IMR-90 (cell line): Measurements from ENCODE around the gene RALGAPA2. TPM values are rescaled to one million over a fixed set of nuclear protein-coding genes. Genes with fewer than 3 reads are reported as not detected.
A peak's percentile ranks its signal among the peaks of the same experiment; 100 is the strongest.

Source experiments
- ATAC-seq: fragments of 200-7000 bp; cut with Tn5 transposase; 2 replicates; pipeline ENCODE4 v1.9.1; 2020; ENCODE audit warnings: low read depth, mild to moderate bottlenecking, moderate library complexity
- Bru-seq: library from RNA; stranded (reverse); fragments of 400-500 nt; gene quantifications from one replicate; lab custom pipeline; 2021; lab: Mats Ljungman, UMichigan
- BruChase-seq, 2 experiments: library from RNA; stranded (reverse); fragments of 400-500 nt; gene quantifications; one replicate each; lab custom pipeline; 2021; lab: Mats Ljungman, UMichigan
- BruUV-seq: library from RNA; stranded (reverse); fragments of 400-500 nt; replicated peaks from 2 replicates; lab custom pipeline; 2021; lab: Mats Ljungman, UMichigan
- CTCF ChIA-PET: fragments of 300-600 bp; formaldehyde crosslinking; extraction: SDS; loops from one replicate; lab custom pipeline; 2021; ENCODE audit warnings: antibody characterized with exemption; lab: Yijun Ruan, JAX
- POLR2A ChIA-PET: fragments of 300-600 bp; sonication (Branson Sonifier 250); formaldehyde crosslinking; loops from one replicate; lab custom pipeline; 2022; ENCODE audit warnings: antibody characterized with exemption; ENCODE audit not compliant: unreplicated experiment; lab: Charles Lee
- DNase-seq: peaks from one replicate; pipeline ENCODE4 v3.0.0; 2013
- H2AFZ ChIP-seq: replicated peaks from 2 replicates; pipeline ENCODE3; 2013; ENCODE audit warnings: low read length, mild to moderate bottlenecking; ENCODE audit not compliant: poor library complexity
- H2AK5ac ChIP-seq: 2 replicates; pipeline ENCODE4 v1.6.1; 2013; ENCODE audit warnings: low read depth, low read length, inconsistent platforms
- H2AK9ac ChIP-seq: replicated peaks from 2 replicates; pipeline ENCODE3; 2013; ENCODE audit warnings: mild to moderate bottlenecking, low read depth, low read length, moderate library complexity; ENCODE audit not compliant: poor library complexity
- H2BK120ac ChIP-seq: 2 replicates; pipeline ENCODE4 v1.6.1; 2013; ENCODE audit warnings: low read depth, low read length, inconsistent platforms
- H2BK15ac ChIP-seq: 3 replicates; pipeline ENCODE4 v1.6.1; 2013; ENCODE audit warnings: low read depth, low read length, inconsistent platforms
- H2BK20ac ChIP-seq: 2 replicates; pipeline ENCODE4 v1.6.1; 2013; ENCODE audit warnings: low read depth, mild to moderate bottlenecking, inconsistent platforms, low read length, moderate library complexity
- H2BK5ac ChIP-seq: 2 replicates; pipeline ENCODE4 v1.6.1; 2013; ENCODE audit warnings: mild to moderate bottlenecking, low read depth, low read length, inconsistent platforms; ENCODE audit not compliant: poor library complexity, severe bottlenecking
- H3K14ac ChIP-seq: replicated peaks from 2 replicates; pipeline ENCODE4 v1.6.1; 2013; ENCODE audit warnings: low read depth, low read length, inconsistent platforms
- H3K18ac ChIP-seq: 2 replicates; pipeline ENCODE4 v1.6.1; 2013; ENCODE audit warnings: low read depth, low read length, control low read depth
- H3K23ac ChIP-seq: 2 replicates; pipeline ENCODE4 v1.6.1; 2013; ENCODE audit warnings: low read depth, low read length, inconsistent platforms
- H3K27ac ChIP-seq: 2 replicates; pipeline ENCODE4 v1.5.1; 2013; ENCODE audit warnings: mild to moderate bottlenecking, control low read depth, low read length; ENCODE audit not compliant: insufficient read depth
- H3K27me3 ChIP-seq: 2 replicates; pipeline ENCODE4 v1.6.1; 2013; ENCODE audit warnings: low read length; ENCODE audit not compliant: control insufficient read depth, insufficient read depth
- H3K36me3 ChIP-seq: 2 replicates; pipeline ENCODE4 v1.6.1; 2013; ENCODE audit warnings: low read length, mixed read lengths; ENCODE audit not compliant: control insufficient read depth, insufficient read depth
- H3K4ac ChIP-seq: 2 replicates; pipeline ENCODE4 v1.6.1; 2013; ENCODE audit warnings: low read depth, low read length, inconsistent platforms
- H3K4me1 ChIP-seq: 2 replicates; pipeline ENCODE4 v1.6.1; 2013; ENCODE audit warnings: low read length, mixed read lengths; ENCODE audit not compliant: control insufficient read depth, insufficient read depth
- H3K4me2 ChIP-seq: 2 replicates; pipeline ENCODE4 v1.6.1; 2013; ENCODE audit warnings: low read depth, mild to moderate bottlenecking, control low read depth, low read length, moderate library complexity
- H3K4me3 ChIP-seq: 2 replicates; pipeline ENCODE4 v1.5.1; 2013; ENCODE audit warnings: low read depth, mild to moderate bottlenecking, control low read depth, low read length, moderate library complexity; ENCODE audit not compliant: insufficient read depth
- H3K56ac ChIP-seq: 2 replicates; pipeline ENCODE4 v1.6.1; 2013; ENCODE audit warnings: low read length, inconsistent platforms; ENCODE audit not compliant: insufficient read depth; ENCODE audit errors: extremely low read depth
- H3K79me1 ChIP-seq, 2 experiments: 2 replicates each; pipeline ENCODE4 v1.6.1; 2013; ENCODE audit warnings: low read length in 2 of 2, inconsistent platforms in 1 of 2, low read depth in 1 of 2
- H3K9ac ChIP-seq: 2 replicates; pipeline ENCODE4 v1.6.1; 2013; ENCODE audit warnings: low read depth, low read length, control low read depth
- H3K9me1 ChIP-seq: 2 replicates; pipeline ENCODE4 v1.6.1; 2013; ENCODE audit warnings: low read length, inconsistent platforms; ENCODE audit not compliant: insufficient read depth
- H3K9me3 ChIP-seq: 2 replicates; pipeline ENCODE4 v1.6.1; 2013; ENCODE audit warnings: low read length; ENCODE audit not compliant: control insufficient read depth, insufficient read depth
- H4K20me1 ChIP-seq: 2 replicates; pipeline ENCODE4 v1.6.1; 2013; ENCODE audit warnings: low read length, inconsistent platforms; ENCODE audit not compliant: insufficient read depth
- H4K5ac ChIP-seq: 2 replicates; pipeline ENCODE4 v1.6.1; 2013; ENCODE audit warnings: mild to moderate bottlenecking, low read depth, low read length, control low read depth
- H4K8ac ChIP-seq, 2 experiments: 2 replicates each; pipeline ENCODE4 v1.6.1; 2013; ENCODE audit warnings: low read depth in 2 of 2, low read length in 2 of 2, control low read depth in 1 of 2, inconsistent platforms in 1 of 2
- H4K91ac ChIP-seq: 2 replicates; pipeline ENCODE4 v1.6.1; 2013; ENCODE audit warnings: low read depth, low read length, inconsistent platforms; ENCODE audit not compliant: insufficient read depth
- BHLHE40 ChIP-seq: fragments of 150-350 bp; IDR thresholded peaks from 2 replicates; pipeline ENCODE4 v1.6.1; 2016; ENCODE audit warnings: mild to moderate bottlenecking, low read depth, low read length
- MAZ ChIP-seq: IDR thresholded peaks from 2 replicates; pipeline ENCODE4 v1.6.1; 2012; ENCODE audit warnings: low read depth, mild to moderate bottlenecking, low read length, improper control_type of control experiment, moderate library complexity, borderline replicate concordance
- RAD21 ChIP-seq: IDR thresholded peaks from 2 replicates; pipeline ENCODE4 v1.6.1; 2012; ENCODE audit warnings: low read length, improper control_type of control experiment
- RFX5 ChIP-seq: IDR thresholded peaks from 2 replicates; pipeline ENCODE4 v1.8.0; 2012; ENCODE audit warnings: low read depth, mild to moderate bottlenecking, low read length, moderate library complexity
- WGBS, 2 experiments: methylation state at CpG; one replicate each; pipeline versions ENCODE4 v1.1.5 to v1.1.7; 2013; ENCODE audit warnings: missing lambda C conversion rate in 2 of 2; ENCODE audit not compliant: insufficient read length in 1 of 2; ENCODE audit errors: extremely low coverage in 2 of 2; 5-methylcytosine and 5-hydroxymethylcytosine counted together
- dilution Hi-C: fragments of 300-500 bp; cut with HindIII; formaldehyde crosslinking; loops from one replicate; pipeline ENCODE4 v1.14.3; 2018; ENCODE audit warnings: low sequenced_read_pairs; ENCODE audit not compliant: unreplicated experiment
- in situ Hi-C: fragments of 300-500 bp; cut with MboI; formaldehyde crosslinking; loops from 3 replicates; pipeline ENCODE4 v1.14.3; 2019; ENCODE audit warnings: low sequenced_read_pairs, inconsistent platforms, mixed read lengths
- intact Hi-C: fragments of 100-400 bp; cut with micrococcal nuclease; formaldehyde crosslinking; loops from 2 replicates; pipeline ENCODE4 v1.10.0; 2022
- long read RNA-seq: library from polyadenylated mRNA; unstranded; transcript quantifications from one replicate; pipeline ENCODE4 v2.0.0, GENCODE V29; 2021; ENCODE audit not compliant: unreplicated experiment
- polyA plus RNA-seq, 3 experiments: library from polyadenylated mRNA; depleted of rRNA; stranded (reverse); fragments of >200 nt; gene quantifications; 2 replicates each; pipeline ENCODE4 v1.2.3, GENCODE V29; 2012; ENCODE audit warnings: low replicate concordance in 1 of 3
- total RNA-seq: library from RNA; depleted of rRNA; stranded (reverse); fragments of >200 nt; gene quantifications from 2 replicates; pipeline ENCODE4 v1.2.3, GENCODE V29; 2012; rRNA removed
- TF ChIP-seq, protein P1 (sequence below): conservative IDR thresholded peaks from 2 replicates; pipeline ENCODE4 v1.5.1; 2012; ENCODE audit warnings: mild to moderate bottlenecking, low read depth, low read length, improper control_type of control experiment
- TF ChIP-seq, protein P2 (sequence below): fragments of 150-350 bp; IDR thresholded peaks from 2 replicates; pipeline ENCODE4 v1.6.1; 2017; ENCODE audit warnings: mild to moderate bottlenecking, antibody characterized with exemption, low read length, low read depth

Gene RALGAPA2
- total RNA-seq (3.9 and 4.7 TPM in 2 replicates), polyA plus RNA-seq (2012; rRNA removed) (1.1 and 1.3 TPM in 2 replicates), Bru-seq, nascent RNA (percentile 49 among the genes with signal in this experiment), BruChase-seq, experiment 1, labeled RNA remaining after a 6-hour chase (percentile 45 among the genes with signal in this experiment), BruChase-seq, experiment 2, labeled RNA remaining after a 2-hour chase (percentile 45 among the genes with signal in this experiment)
- 0.46 and 0.47 TPM in 2 replicates for polyA plus RNA-seq (2012; cell fraction: cytosol; rRNA removed)
- polyA plus RNA-seq (2012; cell fraction: nucleus; rRNA removed; ENCODE audit: low replicate concordance): 1.1 and 3.5 TPM in 2 replicates
- long read RNA-seq, partial matches to known transcripts: 3 of 4 reads
- long read RNA-seq, other reads (novel, unspliced or antisense): 1 of 4 reads

DNA sequence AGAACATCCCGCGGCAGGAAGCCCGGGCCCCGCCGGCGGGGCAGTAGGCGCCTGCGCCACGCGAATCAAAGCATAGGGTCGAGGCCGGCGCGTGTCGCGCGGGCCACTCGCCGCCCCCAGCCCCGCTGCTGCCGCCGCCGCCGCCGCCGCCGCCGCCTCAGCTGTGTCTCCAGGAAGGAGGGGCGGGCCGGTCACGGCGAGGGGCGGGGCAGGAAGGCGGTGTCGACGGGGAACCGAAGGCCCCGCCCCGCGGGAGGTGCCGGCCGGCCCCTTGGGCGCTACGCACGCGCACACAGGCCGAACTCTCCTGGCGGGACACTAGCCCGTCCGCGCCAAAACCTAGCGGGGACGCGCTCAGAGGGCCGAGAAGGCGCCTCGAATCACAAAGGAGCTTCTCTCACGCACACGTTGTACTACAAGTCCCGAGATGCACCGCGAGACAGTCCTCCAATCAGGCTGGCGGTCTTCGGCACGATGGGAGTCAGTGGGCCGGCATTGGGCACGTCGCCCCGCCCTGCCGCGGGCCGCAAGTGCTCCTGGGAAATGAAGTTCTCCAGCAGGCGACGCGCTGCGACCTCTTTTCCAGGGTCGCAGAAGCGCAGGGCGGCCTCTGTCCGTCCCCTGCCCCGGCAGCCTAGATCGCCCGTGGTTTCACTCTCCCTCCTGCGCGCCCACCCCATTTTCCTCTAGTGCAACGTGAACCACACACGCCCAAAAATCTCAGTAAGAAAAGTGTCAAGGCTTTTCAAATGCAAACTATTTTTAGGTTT is at the start of gene RALGAPA2:
RALGAPA2 (minus strand) TSS at position 171 of the 770 bp plus-strand sequence; CDS start at position 7, 164 bp downstream.
- H3K23ac ChIP-seq: no peak within 1 kb of the TSS; the same call in 1 of the 2 replicates
- no TSS peak for BruUV-seq
- H4K5ac ChIP-seq: peak within 1 kb of the TSS; percentile 77
- no peaks in the 10 kb centered on the region for H3K27me3 ChIP-seq
- 0% methylated on average over 14 of the region's 87 CpGs; no CpG with 5 or more reads in 1 of the 2 experiments for WGBS, 2 experiments
- dilution Hi-C loops: no loop called here
- H3K4me2 ChIP-seq: peak within 1 kb of the TSS; percentile 90
- peak; percentile 98 for ATAC-seq
- H4K91ac ChIP-seq: peak within 1 kb of the TSS; percentile 57; the same call in 1 of the 2 replicates
- H4K8ac ChIP-seq: peak within 1 kb of the TSS; percentile 87 to 89
- peaks cover 9 to 12% of the 10 kb centered on the region in 2 experiments; a peak in 3 of 4 replicates for H3K79me1 ChIP-seq
- H2BK20ac ChIP-seq: no peak within 1 kb of the TSS
- H3K4me1 ChIP-seq: peaks cover 3% of the 10 kb centered on the region; the same call in 1 of the 2 replicates
- peak within 1 kb of the TSS; percentile 69 for H3K9ac ChIP-seq
- H3K36me3 ChIP-seq: no peaks in the 10 kb centered on the region
- no peak within 1 kb of the TSS for H3K56ac ChIP-seq
- peak within 1 kb of the TSS; percentile 71 for H3K27ac ChIP-seq
- in situ Hi-C loops: no loop called here
- peak within 1 kb of the TSS; percentile 88 for H2BK120ac ChIP-seq
- H3K9me3 ChIP-seq: no peaks in the 10 kb centered on the region
- H2BK5ac ChIP-seq: peak within 1 kb of the TSS; percentile 96
- ChIA-PET CTCF (no interaction called here), POLR2A (interaction anchor here (0.6 kb wide), 2 partner anchors 9 to 38 kb away, joined by 3 to 4 read pairs; no protein-coding TSS in a partner anchor)
- no peak for TF ChIP-seq RFX5
- TF ChIP-seq, protein P1, sequence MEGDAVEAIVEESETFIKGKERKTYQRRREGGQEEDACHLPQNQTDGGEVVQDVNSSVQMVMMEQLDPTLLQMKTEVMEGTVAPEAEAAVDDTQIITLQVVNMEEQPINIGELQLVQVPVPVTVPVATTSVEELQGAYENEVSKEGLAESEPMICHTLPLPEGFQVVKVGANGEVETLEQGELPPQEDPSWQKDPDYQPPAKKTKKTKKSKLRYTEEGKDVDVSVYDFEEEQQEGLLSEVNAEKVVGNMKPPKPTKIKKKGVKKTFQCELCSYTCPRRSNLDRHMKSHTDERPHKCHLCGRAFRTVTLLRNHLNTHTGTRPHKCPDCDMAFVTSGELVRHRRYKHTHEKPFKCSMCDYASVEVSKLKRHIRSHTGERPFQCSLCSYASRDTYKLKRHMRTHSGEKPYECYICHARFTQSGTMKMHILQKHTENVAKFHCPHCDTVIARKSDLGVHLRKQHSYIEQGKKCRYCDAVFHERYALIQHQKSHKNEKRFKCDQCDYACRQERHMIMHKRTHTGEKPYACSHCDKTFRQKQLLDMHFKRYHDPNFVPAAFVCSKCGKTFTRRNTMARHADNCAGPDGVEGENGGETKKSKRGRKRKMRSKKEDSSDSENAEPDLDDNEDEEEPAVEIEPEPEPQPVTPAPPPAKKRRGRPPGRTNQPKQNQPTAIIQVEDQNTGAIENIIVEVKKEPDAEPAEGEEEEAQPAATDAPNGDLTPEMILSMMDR: no peak
- TF ChIP-seq, protein P2, sequence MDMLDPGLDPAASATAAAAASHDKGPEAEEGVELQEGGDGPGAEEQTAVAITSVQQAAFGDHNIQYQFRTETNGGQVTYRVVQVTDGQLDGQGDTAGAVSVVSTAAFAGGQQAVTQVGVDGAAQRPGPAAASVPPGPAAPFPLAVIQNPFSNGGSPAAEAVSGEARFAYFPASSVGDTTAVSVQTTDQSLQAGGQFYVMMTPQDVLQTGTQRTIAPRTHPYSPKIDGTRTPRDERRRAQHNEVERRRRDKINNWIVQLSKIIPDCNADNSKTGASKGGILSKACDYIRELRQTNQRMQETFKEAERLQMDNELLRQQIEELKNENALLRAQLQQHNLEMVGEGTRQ: peak; percentile 92
- peak; percentile 51; the same call in 1 of the 2 replicates for TF ChIP-seq MAZ
- no peak for TF ChIP-seq RAD21
- no peak for TF ChIP-seq BHLHE40
- H2AK5ac ChIP-seq: no peak within 1 kb of the TSS
- peak within 1 kb of the TSS; percentile 86 for H3K18ac ChIP-seq
- peak within 1 kb of the TSS; percentile 92 for H3K4me3 ChIP-seq
- peak within 1 kb of the TSS; percentile 99 for H2AFZ ChIP-seq
- peak within 1 kb of the TSS; percentile 88 for H2AK9ac ChIP-seq
- DNase-seq: peak; percentile 98
- H3K9me1 ChIP-seq: 0 out of 2 replicates have a peak, but pooled peaks cover 3% of the 10 kb centered on the region
- H4K20me1 ChIP-seq: no peaks in the 10 kb centered on the region
- intact Hi-C loops: no loop called here
- peak within 1 kb of the TSS; percentile 76 for H3K14ac ChIP-seq
- H3K4ac ChIP-seq: peak within 1 kb of the TSS; percentile 71
- H2BK15ac ChIP-seq: no peak within 1 kb of the TSS; the same call in 2 of the 3 replicates
